Neural crest cell (in vitro differentiated cells): ENCODE data around the gene HTR4. TPM values are rescaled to one million over a fixed set of nuclear protein-coding genes. Genes with fewer than 3 reads are reported as not detected.

Experiments used
- DNase-seq: peaks from one replicate; pipeline ENCODE4 v3.0.0; 2021; ENCODE audit warnings: low read depth, mixed read lengths, low spot score
- H3K27ac Mint-ChIP-seq: one replicate; pipeline ENCODE4 v1.8.0; 2021; ENCODE audit warnings: mild to moderate bottlenecking, mixed read lengths; ENCODE audit not compliant: unreplicated experiment
- H3K27me3 Mint-ChIP-seq: 2 replicates; pipeline ENCODE4 v1.8.0; 2021; ENCODE audit warnings: low read depth, mild to moderate bottlenecking, mixed read lengths
- H3K36me3 Mint-ChIP-seq: 2 replicates; pipeline ENCODE4 v1.8.0; 2021; ENCODE audit warnings: low read depth, mild to moderate bottlenecking, mixed read lengths
- H3K4me1 Mint-ChIP-seq: 2 replicates; pipeline ENCODE4 v1.8.0; 2021; ENCODE audit warnings: mixed read lengths
- H3K4me3 Mint-ChIP-seq: one replicate; pipeline ENCODE4 v1.8.0; 2021; ENCODE audit warnings: mild to moderate bottlenecking, mixed read lengths
- H3K9me3 Mint-ChIP-seq: 2 replicates; pipeline ENCODE4 v1.8.0; 2021; ENCODE audit warnings: mixed read lengths
- total RNA-seq: library from RNA; stranded (reverse); gene quantifications from 2 replicates; pipeline ENCODE4 v1.2.1, GENCODE V29; 2021
- TF ChIP-seq, protein P1 (sequence below): fragments of 200-600 bp; sonication (generic); conservative IDR thresholded peaks from 2 replicates; pipeline ENCODE4 v1.5.0; 2021; ENCODE audit warnings: antibody characterized with exemption, mild to moderate bottlenecking

Gene HTR4
- total RNA-seq, 1 donor from 2014 or later: not detected

DNA sequence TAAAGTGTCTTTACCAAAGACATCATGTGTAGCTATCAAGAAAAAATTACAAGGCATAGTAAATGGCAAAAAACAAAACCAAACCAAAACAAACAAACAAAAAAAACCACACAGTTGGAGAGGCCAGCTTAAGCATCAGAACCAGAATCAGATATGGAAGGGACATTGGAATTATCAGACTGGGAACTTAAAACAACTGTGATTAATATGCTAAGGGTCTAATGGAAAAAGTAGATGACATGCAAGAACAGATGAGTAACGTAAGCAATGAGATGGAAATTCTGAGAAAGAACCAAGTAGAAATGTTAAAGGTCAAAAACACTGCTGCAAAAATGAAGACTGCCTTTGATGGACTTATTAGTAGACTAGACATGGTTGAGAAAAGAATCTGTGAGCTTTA, 194.7 kb downstream of the HTR4 start:
- TF ChIP-seq, protein P1, sequence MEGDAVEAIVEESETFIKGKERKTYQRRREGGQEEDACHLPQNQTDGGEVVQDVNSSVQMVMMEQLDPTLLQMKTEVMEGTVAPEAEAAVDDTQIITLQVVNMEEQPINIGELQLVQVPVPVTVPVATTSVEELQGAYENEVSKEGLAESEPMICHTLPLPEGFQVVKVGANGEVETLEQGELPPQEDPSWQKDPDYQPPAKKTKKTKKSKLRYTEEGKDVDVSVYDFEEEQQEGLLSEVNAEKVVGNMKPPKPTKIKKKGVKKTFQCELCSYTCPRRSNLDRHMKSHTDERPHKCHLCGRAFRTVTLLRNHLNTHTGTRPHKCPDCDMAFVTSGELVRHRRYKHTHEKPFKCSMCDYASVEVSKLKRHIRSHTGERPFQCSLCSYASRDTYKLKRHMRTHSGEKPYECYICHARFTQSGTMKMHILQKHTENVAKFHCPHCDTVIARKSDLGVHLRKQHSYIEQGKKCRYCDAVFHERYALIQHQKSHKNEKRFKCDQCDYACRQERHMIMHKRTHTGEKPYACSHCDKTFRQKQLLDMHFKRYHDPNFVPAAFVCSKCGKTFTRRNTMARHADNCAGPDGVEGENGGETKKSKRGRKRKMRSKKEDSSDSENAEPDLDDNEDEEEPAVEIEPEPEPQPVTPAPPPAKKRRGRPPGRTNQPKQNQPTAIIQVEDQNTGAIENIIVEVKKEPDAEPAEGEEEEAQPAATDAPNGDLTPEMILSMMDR: no peak
- no peak for DNase-seq
- no peaks in the 10 kb centered on the region for H3K36me3 Mint-ChIP-seq
- no peaks in the 10 kb centered on the region for H3K9me3 Mint-ChIP-seq
- no peak overlapping the region for H3K27ac Mint-ChIP-seq
- H3K4me3 Mint-ChIP-seq: no peak overlapping the region
- H3K27me3 Mint-ChIP-seq: peaks cover 26% of the 10 kb centered on the region
- H3K4me1 Mint-ChIP-seq: no peaks in the 10 kb centered on the region

DNA sequence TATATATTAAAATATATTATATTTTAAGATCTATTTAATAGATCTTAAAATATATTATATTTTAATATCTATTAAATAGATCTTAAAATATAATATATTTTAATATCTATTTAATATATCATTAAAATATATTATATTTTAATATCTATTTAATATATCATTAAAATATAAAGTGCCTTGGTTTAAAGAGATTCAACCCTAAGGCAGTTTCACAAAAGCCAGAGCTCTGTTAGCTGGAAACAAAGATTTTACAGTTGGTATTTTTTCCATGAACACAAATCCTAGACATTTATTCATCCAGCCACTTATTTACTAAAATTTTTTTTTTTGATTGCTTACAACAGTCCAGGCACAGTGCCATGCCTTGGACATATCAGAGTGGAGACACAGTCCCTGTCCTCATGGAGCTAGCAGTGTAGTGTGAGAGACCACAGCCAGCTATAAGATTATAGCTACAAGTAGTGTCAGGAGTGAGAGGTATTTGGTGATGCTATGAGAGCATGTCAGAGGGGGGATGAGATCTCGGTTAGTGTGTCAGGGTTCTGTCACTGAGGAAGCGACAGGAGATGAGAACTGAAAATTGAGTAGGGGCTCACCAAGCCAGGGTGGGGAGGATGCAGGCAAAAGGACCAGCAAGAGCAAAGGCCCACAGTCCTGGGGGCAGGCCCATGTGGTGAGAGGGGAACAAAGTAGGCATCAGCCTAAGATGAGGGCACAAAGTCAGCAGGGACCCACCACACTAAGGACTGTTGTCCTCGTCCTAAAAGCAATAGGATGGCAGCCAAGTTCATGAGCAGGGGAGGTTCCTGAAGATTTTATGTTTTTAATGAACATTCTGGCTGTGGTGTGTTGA, 196.1 kb downstream of the HTR4 start:
- Mint-ChIP-seq H3K27ac (no peak overlapping the region), H3K4me1 (no peaks in the 10 kb centered on the region), H3K9me3 (no peaks in the 10 kb centered on the region), H3K36me3 (no peaks in the 10 kb centered on the region), H3K4me3 (no peak overlapping the region), H3K27me3 (peaks cover 26% of the 10 kb centered on the region)
- TF ChIP-seq, protein P1: no peak
- DNase-seq: no peak

DNA sequence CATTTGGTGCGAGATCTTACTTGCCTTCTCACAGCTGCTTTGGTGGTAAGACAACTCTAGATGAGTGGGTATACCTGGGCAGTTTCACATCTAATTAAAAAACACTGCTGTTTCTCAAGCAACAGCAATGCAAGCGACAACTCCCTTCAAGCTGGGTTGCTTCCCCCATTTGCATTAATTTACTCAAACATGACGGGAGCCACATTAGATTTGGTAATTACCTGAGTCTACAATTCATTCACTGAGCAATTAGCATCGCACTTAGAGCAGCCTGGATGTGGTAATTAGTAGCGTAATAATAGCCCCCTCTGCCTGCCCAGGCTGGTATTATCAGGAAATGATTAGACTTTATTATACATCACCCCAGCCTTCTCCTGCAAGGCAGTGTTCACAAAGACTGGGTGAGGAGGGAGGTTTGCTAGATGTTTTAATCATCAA, 197.1 kb downstream of the HTR4 start:
- Mint-ChIP-seq H3K27ac (no peak overlapping the region), H3K27me3 (peaks cover 26% of the 10 kb centered on the region), H3K4me1 (no peaks in the 10 kb centered on the region), H3K4me3 (no peak overlapping the region), H3K9me3 (no peaks in the 10 kb centered on the region), H3K36me3 (no peaks in the 10 kb centered on the region)
- DNase-seq: no peak
- TF ChIP-seq, protein P1: peak; percentile 44

DNA sequence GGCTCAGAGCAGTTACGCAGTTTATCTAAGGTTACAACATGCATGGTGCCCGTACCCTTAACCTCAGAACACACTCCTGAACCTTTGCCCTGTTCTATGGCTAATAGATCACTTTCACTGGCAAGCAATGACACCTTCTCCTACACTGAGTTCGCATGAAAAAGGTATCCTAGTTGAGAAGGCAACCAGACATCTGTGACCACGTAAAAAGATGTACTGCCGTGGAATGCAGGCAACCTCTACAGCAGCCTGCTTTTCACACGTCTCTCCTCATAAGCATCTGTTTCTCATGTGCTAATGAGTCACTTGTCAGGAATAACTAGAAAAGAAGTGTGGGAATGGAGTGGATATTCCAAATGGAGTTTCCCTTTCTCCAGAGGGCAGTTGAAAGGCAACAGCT, 199.1 kb downstream of the HTR4 start:
- H3K36me3 Mint-ChIP-seq: no peaks in the 10 kb centered on the region
- no peaks in the 10 kb centered on the region for H3K9me3 Mint-ChIP-seq
- no peak overlapping the region for H3K4me3 Mint-ChIP-seq
- no peak overlapping the region for H3K27ac Mint-ChIP-seq
- no peak for DNase-seq
- TF ChIP-seq, protein P1: no peak
- H3K27me3 Mint-ChIP-seq: peaks cover 18% of the 10 kb centered on the region
- H3K4me1 Mint-ChIP-seq: no peaks in the 10 kb centered on the region

DNA sequence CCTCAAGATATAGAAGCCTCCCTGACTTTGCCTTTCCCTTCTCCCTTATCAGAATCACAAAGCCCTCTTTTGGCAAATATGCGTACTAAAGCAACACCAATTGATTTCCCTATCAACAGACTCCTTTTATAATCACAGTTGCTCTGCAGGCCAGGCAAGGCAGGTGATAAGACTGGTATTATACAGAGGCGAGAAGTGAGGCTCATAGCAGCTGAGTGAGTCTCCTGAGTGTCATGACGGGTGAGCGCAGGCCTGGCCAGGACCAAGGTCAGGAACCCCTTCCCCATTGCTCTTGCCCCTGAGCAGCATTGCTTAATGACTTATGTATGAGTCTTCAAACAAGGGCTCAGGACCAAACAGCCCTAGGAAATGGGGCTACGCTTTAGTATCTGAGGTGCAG, 199.8 kb downstream of the HTR4 start:
- H3K27me3 Mint-ChIP-seq: peaks cover 12% of the 10 kb centered on the region
- TF ChIP-seq, protein P1: no peak
- no peaks in the 10 kb centered on the region for H3K36me3 Mint-ChIP-seq
- H3K4me1 Mint-ChIP-seq: no peaks in the 10 kb centered on the region
- H3K4me3 Mint-ChIP-seq: no peak overlapping the region
- no peaks in the 10 kb centered on the region for H3K9me3 Mint-ChIP-seq
- DNase-seq: no peak
- H3K27ac Mint-ChIP-seq: no peak overlapping the region
